DOHH2 (cell line): ENCODE results near the gene ECEL1.

Experiments
- H3F3A ChIP-seq: fragments of 200-600 bp; sonication (generic), shearing (Covaris generic); 2 replicates; pipeline ENCODE4 v1.6.0; 2016; ENCODE audit warnings: antibody characterized with exemption, mild to moderate bottlenecking; ENCODE audit not compliant: control insufficient read depth, insufficient read depth
- H3K27ac ChIP-seq: fragments of 200-600 bp; sonication (generic); 2 replicates; pipeline ENCODE4 v1.5.1; 2014; ENCODE audit warnings: low read depth, mild to moderate bottlenecking, low read length, moderate library complexity
- H3K27me3 ChIP-seq: fragments of 200-600 bp; sonication (generic); 2 replicates; pipeline ENCODE4 v1.6.1; 2014; ENCODE audit warnings: mild to moderate bottlenecking, low read length, mixed read lengths; ENCODE audit not compliant: control insufficient read depth
- H3K36me3 ChIP-seq: fragments of 200-600 bp; sonication (generic); 2 replicates; pipeline ENCODE4 v1.6.1; 2014; ENCODE audit warnings: mild to moderate bottlenecking, low read length, moderate library complexity, mixed read lengths; ENCODE audit not compliant: control insufficient read depth
- H3K4me1 ChIP-seq: fragments of 200-600 bp; sonication (generic); 2 replicates; pipeline ENCODE4 v1.6.1; 2014; ENCODE audit warnings: mild to moderate bottlenecking, low read length, mixed read lengths; ENCODE audit not compliant: control insufficient read depth
- H3K4me2 ChIP-seq: fragments of 200-600 bp; sonication (generic); 2 replicates; pipeline ENCODE4 v1.6.0; 2014; ENCODE audit warnings: mild to moderate bottlenecking, low read length, moderate library complexity
- H3K4me3 ChIP-seq: fragments of 200-600 bp; sonication (generic); 2 replicates; pipeline ENCODE4 v1.5.1; 2014; ENCODE audit warnings: mild to moderate bottlenecking, low read length, mixed read lengths
- H3K79me2 ChIP-seq: fragments of 200-600 bp; sonication (generic); 2 replicates; pipeline ENCODE4 v1.6.1; 2014; ENCODE audit warnings: mild to moderate bottlenecking, low read length, mixed read lengths; ENCODE audit not compliant: control insufficient read depth
- H3K9me2 ChIP-seq: fragments of 200-600 bp; sonication (generic); replicated peaks from 2 replicates; pipeline ENCODE4 v1.6.1; 2014; ENCODE audit warnings: mild to moderate bottlenecking, low read length, mixed read lengths; ENCODE audit not compliant: control insufficient read depth
- H3K9me3 ChIP-seq: fragments of 200-600 bp; sonication (generic); 2 replicates; pipeline ENCODE4 v1.6.1; 2014; ENCODE audit warnings: antibody characterized with exemption, low read length, mixed read lengths; ENCODE audit not compliant: control insufficient read depth, insufficient read depth
- H4K20me1 ChIP-seq: fragments of 200-600 bp; sonication (generic); 2 replicates; pipeline ENCODE4 v1.6.0; 2014; ENCODE audit warnings: low read depth, mild to moderate bottlenecking, antibody characterized with exemption, low read length, moderate library complexity; ENCODE audit not compliant: control insufficient read depth, insufficient read depth
- EZH2phosphoT487 ChIP-seq: fragments of 200-600 bp; sonication (generic); IDR thresholded peaks from 2 replicates; pipeline ENCODE4 v1.6.1; 2017; ENCODE audit warnings: borderline replicate concordance, mild to moderate bottlenecking, antibody characterized with exemption, low read length, moderate library complexity, mixed read lengths
- TF ChIP-seq, protein P1 (sequence below): fragments of 200-600 bp; sonication (generic); IDR thresholded peaks from one replicate; pipeline ENCODE4 v1.5.1; 2014; ENCODE audit warnings: antibody characterized with exemption, mild to moderate bottlenecking, low read depth, low read length; ENCODE audit not compliant: poor library complexity, severe bottlenecking

Gene ECEL1

DNA sequence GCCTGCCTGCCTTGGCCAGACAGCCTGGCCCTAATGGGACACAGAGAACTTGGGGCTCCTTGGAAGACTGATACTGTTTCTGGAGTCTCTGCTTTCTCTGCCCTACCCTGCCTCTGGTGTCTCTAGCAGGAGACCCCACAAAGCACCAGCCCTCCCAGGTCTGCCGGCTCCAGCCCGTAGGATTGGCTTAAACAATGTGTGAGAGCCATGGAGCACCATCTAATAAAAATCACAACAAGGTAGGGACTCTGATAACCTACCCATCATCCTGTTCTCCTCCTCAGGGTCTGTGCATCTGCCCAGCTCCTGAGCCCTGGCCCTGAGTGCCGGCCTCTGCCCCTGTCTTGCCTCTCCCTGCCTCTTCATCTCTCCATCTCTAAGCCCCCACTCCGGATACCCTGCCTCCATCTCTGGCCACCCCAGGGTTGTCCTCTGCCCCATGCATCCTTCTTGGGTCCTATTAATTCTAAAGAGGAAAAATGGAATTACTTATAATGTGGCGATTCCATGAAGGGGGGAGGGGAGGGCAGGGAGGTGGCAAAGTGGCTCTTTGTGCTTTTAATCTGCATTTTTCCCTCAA lies 1.2 kb upstream of the ECEL1 start:
- Histone ChIP-seq H3F3A (no peaks in the 10 kb centered on the region), H3K4me3 (no peak overlapping the region), H3K4me1 (peaks cover 3% of the 10 kb centered on the region), H3K4me2 (no peak overlapping the region), H3K36me3 (no peaks in the 10 kb centered on the region), H3K27me3 (no peaks in the 10 kb centered on the region), H4K20me1 (no peaks in the 10 kb centered on the region), H3K79me2 (no peaks in the 10 kb centered on the region), H3K9me2 (no peaks in the 10 kb centered on the region), H3K27ac (no peak overlapping the region), H3K9me3 (no peaks in the 10 kb centered on the region)
- no peak for TF ChIP-seq EZH2phosphoT487
- TF ChIP-seq, protein P1, sequence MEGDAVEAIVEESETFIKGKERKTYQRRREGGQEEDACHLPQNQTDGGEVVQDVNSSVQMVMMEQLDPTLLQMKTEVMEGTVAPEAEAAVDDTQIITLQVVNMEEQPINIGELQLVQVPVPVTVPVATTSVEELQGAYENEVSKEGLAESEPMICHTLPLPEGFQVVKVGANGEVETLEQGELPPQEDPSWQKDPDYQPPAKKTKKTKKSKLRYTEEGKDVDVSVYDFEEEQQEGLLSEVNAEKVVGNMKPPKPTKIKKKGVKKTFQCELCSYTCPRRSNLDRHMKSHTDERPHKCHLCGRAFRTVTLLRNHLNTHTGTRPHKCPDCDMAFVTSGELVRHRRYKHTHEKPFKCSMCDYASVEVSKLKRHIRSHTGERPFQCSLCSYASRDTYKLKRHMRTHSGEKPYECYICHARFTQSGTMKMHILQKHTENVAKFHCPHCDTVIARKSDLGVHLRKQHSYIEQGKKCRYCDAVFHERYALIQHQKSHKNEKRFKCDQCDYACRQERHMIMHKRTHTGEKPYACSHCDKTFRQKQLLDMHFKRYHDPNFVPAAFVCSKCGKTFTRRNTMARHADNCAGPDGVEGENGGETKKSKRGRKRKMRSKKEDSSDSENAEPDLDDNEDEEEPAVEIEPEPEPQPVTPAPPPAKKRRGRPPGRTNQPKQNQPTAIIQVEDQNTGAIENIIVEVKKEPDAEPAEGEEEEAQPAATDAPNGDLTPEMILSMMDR = no peak

DNA sequence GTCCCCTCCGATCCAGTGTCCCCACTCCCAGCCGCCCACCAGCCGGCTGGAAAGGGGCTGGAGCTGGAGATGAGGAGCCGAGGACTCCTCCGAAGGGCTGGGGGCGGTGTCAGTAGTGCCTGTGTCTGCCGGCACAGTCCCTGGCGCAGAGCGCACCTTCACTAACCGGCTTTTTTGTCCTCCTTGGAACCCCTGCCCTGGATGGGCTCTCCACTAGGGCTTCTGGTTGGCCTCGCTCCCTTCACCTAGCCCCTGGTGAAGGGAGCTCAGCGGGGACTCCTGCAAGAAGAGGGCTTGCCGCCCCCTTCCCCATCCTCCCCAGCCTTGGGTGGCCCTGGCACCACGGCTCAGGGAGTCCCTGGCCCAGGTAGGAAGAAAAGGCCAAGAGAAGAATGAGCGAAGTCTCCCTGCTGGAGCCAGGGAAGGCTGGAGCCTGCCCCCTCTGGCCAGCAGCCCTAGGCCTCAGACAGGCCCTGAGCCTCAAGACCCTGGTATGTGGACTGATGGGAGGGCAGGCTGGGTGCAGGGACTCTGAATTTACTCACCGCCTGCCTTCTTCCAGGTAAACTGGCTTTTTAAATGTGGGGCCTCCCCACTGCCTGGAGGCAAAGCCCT lies 570 bp upstream of the ECEL1 start:
- TF ChIP-seq EZH2phosphoT487 = no peak
- TF ChIP-seq, protein P1 = no peak

DNA sequence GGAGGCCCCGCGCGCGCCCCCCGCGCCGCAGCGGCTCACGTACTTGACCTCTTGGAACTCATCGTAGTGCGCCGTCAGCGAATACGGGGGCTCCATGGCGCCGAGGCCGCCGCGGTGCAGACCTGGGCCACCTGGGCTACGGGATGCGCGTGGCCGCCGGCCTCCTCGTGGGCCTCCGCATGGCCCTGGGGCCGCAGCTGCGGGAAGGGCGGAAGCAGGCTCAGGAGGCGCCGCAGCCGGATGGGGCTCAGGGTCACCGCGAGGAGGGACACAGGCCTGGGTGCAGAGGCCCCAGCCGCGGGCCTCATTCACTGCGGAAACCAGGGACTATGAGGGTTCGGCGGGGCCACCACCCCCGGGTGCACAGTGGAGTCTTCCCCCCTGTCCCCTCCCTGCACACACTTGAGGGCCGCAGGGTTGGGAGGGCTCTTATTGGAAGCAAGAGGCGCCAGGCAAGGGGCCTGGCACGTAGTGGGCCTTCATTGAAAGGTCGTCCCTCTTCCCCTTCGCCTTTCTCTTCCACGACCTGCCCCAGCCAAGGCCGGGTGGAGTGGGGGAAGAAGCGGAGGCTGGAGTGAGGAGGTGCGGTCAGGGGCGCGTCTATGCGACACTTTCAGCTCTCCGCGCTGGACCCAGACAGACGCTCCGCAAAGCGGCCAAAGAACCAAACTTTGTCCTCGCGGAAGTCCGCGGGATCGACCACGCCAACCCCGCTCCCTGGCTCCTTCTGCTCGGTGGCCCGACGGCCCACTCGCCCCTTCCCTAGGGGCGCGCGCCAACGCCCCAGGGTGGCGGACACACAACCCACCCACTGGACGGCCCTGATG lies 863 bp downstream of the ECEL1 start:
- Histone ChIP-seq H3K4me3 (no peak overlapping the region), H3K27ac (no peak overlapping the region), H3K79me2 (no peaks in the 10 kb centered on the region), H3K9me2 (no peaks in the 10 kb centered on the region), H3K36me3 (no peaks in the 10 kb centered on the region), H3K4me1 (no peaks in the 10 kb centered on the region), H3F3A (no peaks in the 10 kb centered on the region), H3K4me2 (0 out of 2 replicates have a peak overlapping the region, but pooled peaks have one; percentile 8), H3K27me3 (no peaks in the 10 kb centered on the region), H4K20me1 (no peaks in the 10 kb centered on the region), H3K9me3 (no peaks in the 10 kb centered on the region)
- TF ChIP-seq EZH2phosphoT487 = no peak
- TF ChIP-seq, protein P1 = no peak

More for the DNA sequence above, 570 bp upstream of the ECEL1 start:
- no peaks in the 10 kb centered on the region for H3K36me3 ChIP-seq
- no peaks in the 10 kb centered on the region for H3F3A ChIP-seq
- H3K27ac ChIP-seq = no peak overlapping the region
- H4K20me1 ChIP-seq = no peaks in the 10 kb centered on the region
- H3K4me2 ChIP-seq = no peak overlapping the region
- H3K9me3 ChIP-seq = no peaks in the 10 kb centered on the region
- H3K4me1 ChIP-seq = no peaks in the 10 kb centered on the region
- H3K9me2 ChIP-seq = no peaks in the 10 kb centered on the region
- H3K4me3 ChIP-seq = no peak overlapping the region
- H3K27me3 ChIP-seq = no peaks in the 10 kb centered on the region
- no peaks in the 10 kb centered on the region for H3K79me2 ChIP-seq
